Measurements from ENCODE around the gene KRTAP5-1.

Gene KRTAP5-1

GRCh38 chr11:1542267-1542666, 42.8 kb downstream of the KRTAP5-1 start:
- DNase-seq (ENCODE audit: low read depth) = no peak

- DNase-seq (ENCODE audit: low read depth) = no peak
These were observed 43.4 kb downstream of the KRTAP5-1 start for GRCh38 chr11:1541474-1542204.

- DNase-seq (ENCODE audit: low read depth) = no peak
These were observed 45.0 kb downstream of the KRTAP5-1 start for GRCh38 chr11:1540074-1540473.

GRCh38 chr11:1538153-1538552, 46.9 kb downstream of the KRTAP5-1 start:
- DNase-seq (ENCODE audit: low read depth) = no peak

GRCh38 chr11:1536065-1536843, 48.8 kb downstream of the KRTAP5-1 start:
- no peak for DNase-seq (ENCODE audit: low read depth)

GRCh38 chr11:1534682-1535081, 50.4 kb downstream of the KRTAP5-1 start:
- peak; percentile 79 for DNase-seq (ENCODE audit: low read depth)
